Small intestine (tissue), 7 donors: ENCODE data around the gene TMEM213. TPM values are rescaled to one million over a fixed set of nuclear protein-coding genes. Genes with fewer than 3 reads are reported as not detected.

Experiments used
- DNase-seq, 2 donors: peaks; one replicate each; pipeline versions ENCODE4 v3.0.0 to v3.0.0-alpha.2; 2013
- FAIRE-seq: peaks from 2 replicates; lab custom pipeline; 2012; peaks lifted over from hg19 to GRCh38; lab: Jason Lieb, UNC
- H3K27ac ChIP-seq, 3 donors: one replicate each; pipeline ENCODE4 v1.5.1; 2013; ENCODE audit warnings: low read length in 2 of 3, mild to moderate bottlenecking in 2 of 3, control low read depth in 1 of 3, inconsistent platforms in 1 of 3, low read depth in 1 of 3, moderate library complexity in 1 of 3
- H3K27me3 ChIP-seq, 3 donors: one replicate each; pipeline ENCODE4 v1.6.1; 2013; ENCODE audit warnings: low read length in 3 of 3, inconsistent platforms in 1 of 3; ENCODE audit not compliant: control insufficient read depth in 3 of 3, insufficient read depth in 3 of 3
- H3K36me3 ChIP-seq, 3 donors: one replicate each; pipeline ENCODE4 v1.6.1; 2013; ENCODE audit warnings: low read length in 3 of 3, inconsistent platforms in 1 of 3, low read depth in 1 of 3, mild to moderate bottlenecking in 1 of 3, moderate library complexity in 1 of 3; ENCODE audit not compliant: control insufficient read depth in 3 of 3, insufficient read depth in 2 of 3
- H3K4me1 ChIP-seq, 3 donors: one replicate each; pipeline ENCODE4 v1.6.1; 2013; ENCODE audit warnings: low read length in 2 of 3, inconsistent platforms in 1 of 3, low read depth in 1 of 3, mild to moderate bottlenecking in 1 of 3, moderate library complexity in 1 of 3; ENCODE audit not compliant: control insufficient read depth in 3 of 3, insufficient read depth in 2 of 3
- H3K4me3 ChIP-seq, 3 donors: one replicate each; pipeline ENCODE4 v1.5.1; 2013; ENCODE audit warnings: low read length in 3 of 3, control low read depth in 1 of 3, inconsistent platforms in 1 of 3, low read depth in 1 of 3, mild to moderate bottlenecking in 1 of 3, moderate library complexity in 1 of 3
- H3K9me3 ChIP-seq, 2 donors: one replicate each; pipeline ENCODE4 v1.6.1; 2013; ENCODE audit warnings: low read depth in 1 of 2, low read length in 1 of 2; ENCODE audit not compliant: control insufficient read depth in 2 of 2, insufficient read depth in 1 of 2
- WGBS, 3 donors: extraction: QIAGEN DNeasy Blood & Tissue Kit; methylation state at CpG; one replicate each; pipeline ENCODE4 v1.1.7; 2013; 5-methylcytosine and 5-hydroxymethylcytosine counted together
- polyA plus RNA-seq, 4 donors: library from polyadenylated mRNA; stranded (reverse) in 3 of 4; unstranded in 1 of 4; fragments of 200-250 nt in 3 of 4; fragments of 120-200 nt in 1 of 4; gene quantifications; one replicate each; pipeline versions ENCODE4 v1.2.1 to v1.2.3, GENCODE V29; 2013
- donor health status: healthy with polysubstance abuse.
- donor health status: control.
- donor health status: control.
- donor health status: Bipolar disorder and iron deficiency.
- donor health status: healthy.

The TMEM213 gene
- polyA plus RNA-seq, 4 donors: 0.01 to 0.07 TPM; not detected in 2

GRCh38 chr7:138822867-138823535, 25.2 kb downstream of the TMEM213 start:
- Histone ChIP-seq H3K36me3 (no peaks in the 10 kb centered on the region), H3K4me3 (no peak overlapping the region), H3K4me1 (no peaks in the 10 kb centered on the region), H3K9me3 (no peaks in the 10 kb centered on the region), H3K27ac (no peak overlapping the region), H3K27me3 (no peaks in the 10 kb centered on the region)
- DNase-seq (no peak), FAIRE-seq (no peak)
- 88 to 96% (median 90%) methylated on average over 11 of the region's 11 CpGs for WGBS, 3 donors

- Histone ChIP-seq H3K27ac (no peak overlapping the region), H3K36me3 (no peaks in the 10 kb centered on the region), H3K9me3 (no peaks in the 10 kb centered on the region), H3K27me3 (no peaks in the 10 kb centered on the region), H3K4me1 (no peaks in the 10 kb centered on the region), H3K4me3 (no peak overlapping the region)
- DNase-seq (no peak), FAIRE-seq (no peak)
- 83 to 88% (median 85%) methylated on average over 11 of the region's 11 CpGs for WGBS, 3 donors
Measured at GRCh38 chr7:138825049-138825721, 27.4 kb downstream of the TMEM213 start.

DNA sequence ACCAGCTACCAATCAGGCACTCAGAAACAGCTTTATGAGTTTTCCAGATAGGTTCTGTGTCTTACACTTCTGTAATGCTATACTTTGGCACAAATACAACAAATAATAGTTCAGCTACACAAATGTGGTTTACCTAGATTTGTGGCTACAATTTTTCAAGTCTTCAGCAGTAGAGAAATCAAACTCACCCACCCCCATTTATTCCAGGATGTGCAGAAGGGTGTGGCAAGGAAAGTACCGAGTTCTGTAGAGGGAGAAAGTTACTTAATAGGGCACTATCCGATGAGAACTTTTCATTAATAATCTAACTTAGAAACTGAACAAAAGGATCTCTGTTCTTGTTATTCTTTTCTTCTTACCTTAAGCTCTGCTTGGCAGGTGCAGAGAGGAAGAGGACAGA, 30.5 kb downstream of the TMEM213 start:
- Histone ChIP-seq H3K4me3 (no peak overlapping the region), H3K27ac (no peak overlapping the region), H3K9me3 (no peaks in the 10 kb centered on the region), H3K4me1 (no peaks in the 10 kb centered on the region), H3K36me3 (no peaks in the 10 kb centered on the region), H3K27me3 (no peaks in the 10 kb centered on the region)
- no peak for DNase-seq
- WGBS, 3 donors: 17 to 49% (median 39%) methylated on average over 2 of the region's 2 CpGs
- no peak for FAIRE-seq

GRCh38 chr7:138829335-138829734, 31.5 kb downstream of the TMEM213 start:
- Histone ChIP-seq H3K36me3 (no peaks in the 10 kb centered on the region), H3K4me1 (no peaks in the 10 kb centered on the region), H3K27me3 (no peaks in the 10 kb centered on the region), H3K4me3 (no peak overlapping the region), H3K27ac (no peak overlapping the region), H3K9me3 (no peaks in the 10 kb centered on the region)
- 78 to 92% (median 89%) methylated on average over 11 of the region's 11 CpGs for WGBS, 3 donors
- FAIRE-seq (no peak), DNase-seq (no peak)

GRCh38 chr7:138832966-138833365, 35.2 kb downstream of the TMEM213 start:
- Histone ChIP-seq H3K27me3 (no peaks in the 10 kb centered on the region), H3K36me3 (peaks cover 0 to 4% (median 0%) of the 10 kb centered on the region in 3 donors), H3K4me3 (no peak overlapping the region), H3K4me1 (no peaks in the 10 kb centered on the region), H3K27ac (no peak overlapping the region), H3K9me3 (no peaks in the 10 kb centered on the region)
- WGBS, 3 donors: 91% methylated on average over 10 of the region's 10 CpGs
- no peak for FAIRE-seq
- DNase-seq: no peak

DNA sequence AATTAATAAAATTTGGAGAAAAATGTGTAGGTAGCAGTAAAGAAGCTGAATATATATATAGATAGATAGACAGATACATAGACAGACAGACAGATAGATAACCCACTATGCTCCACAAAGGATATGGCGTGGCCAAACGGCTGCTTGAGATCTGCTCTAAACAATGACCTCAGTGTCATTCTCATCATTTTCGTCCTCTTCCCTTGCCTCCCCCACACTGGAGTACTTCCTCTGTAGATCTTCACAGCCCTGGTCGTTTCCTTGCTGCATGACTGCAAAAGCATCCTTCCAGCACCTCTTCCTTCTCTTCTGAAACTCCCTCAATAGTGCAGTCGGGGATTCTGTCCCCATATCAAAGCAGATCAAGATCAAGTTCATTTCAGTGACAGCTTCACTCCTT, 35.8 kb downstream of the TMEM213 start:
- 53 to 78% (median 74%) methylated on average over 5 of the region's 5 CpGs for WGBS, 3 donors
- FAIRE-seq (no peak), DNase-seq (no peak)
- Histone ChIP-seq H3K27me3 (no peaks in the 10 kb centered on the region), H3K9me3 (no peaks in the 10 kb centered on the region), H3K27ac (no peak overlapping the region), H3K4me1 (no peaks in the 10 kb centered on the region), H3K4me3 (no peak overlapping the region), H3K36me3 (peaks cover 0 to 4% (median 0%) of the 10 kb centered on the region in 3 donors)

GRCh38 chr7:138834583-138834982, 36.8 kb downstream of the TMEM213 start:
- no peak overlapping the region for H3K27ac ChIP-seq
- H3K36me3 ChIP-seq: peaks cover 0 to 4% (median 0%) of the 10 kb centered on the region in 3 donors
- FAIRE-seq (no peak), DNase-seq (no peak)
- no peaks in the 10 kb centered on the region for H3K9me3 ChIP-seq
- WGBS, 3 donors: 75 to 84% (median 84%) methylated on average over 9 of the region's 9 CpGs
- no peak overlapping the region for H3K4me3 ChIP-seq
- H3K27me3 ChIP-seq: no peaks in the 10 kb centered on the region
- H3K4me1 ChIP-seq: no peaks in the 10 kb centered on the region

- DNase-seq (no peak), FAIRE-seq (no peak)
- Histone ChIP-seq H3K4me1 (no peaks in the 10 kb centered on the region), H3K27me3 (no peaks in the 10 kb centered on the region), H3K4me3 (no peak overlapping the region), H3K36me3 (peaks cover 0 to 6% (median 0%) of the 10 kb centered on the region in 3 donors), H3K27ac (no peak overlapping the region), H3K9me3 (no peaks in the 10 kb centered on the region)
- WGBS, 3 donors: 88 to 91% (median 89%) methylated on average over 11 of the region's 11 CpGs
Measured at GRCh38 chr7:138835087-138835486, 37.3 kb downstream of the TMEM213 start.
